ENCODE data around the gene KRT17.
A peak's percentile ranks its signal among the peaks of the same experiment; 100 is the strongest.
"Not testable (repeated sequence)": the region's sequence is repeated elsewhere in the genome, so short reads cannot be mapped to it uniquely, and the experiment has no call there.

KRT17 gene

GRCh38 chr17:41653892-41654677 is 29.7 kb upstream of the KRT17 start:
- no peak for DNase-seq (ENCODE audit: low spot score)

GRCh38 chr17:41653421-41653820 is 29.0 kb upstream of the KRT17 start:
- DNase-seq (ENCODE audit: low spot score) (no peak), FAIRE-seq (no peak)

More at GRCh38 chr17:41653892-41654677, 29.7 kb upstream of the KRT17 start:
- FAIRE-seq = no peak

GRCh38 chr17:41652461-41652970 is 28.1 kb upstream of the KRT17 start:
- no peak for DNase-seq (ENCODE audit: low spot score)
- FAIRE-seq = no peak

- FAIRE-seq = no peak
- DNase-seq (ENCODE audit: low spot score) = no peak
Measured at GRCh38 chr17:41651625-41652460, 27.5 kb upstream of the KRT17 start.

- DNase-seq (ENCODE audit: low spot score) = no peak
- no peak for FAIRE-seq
Measured at GRCh38 chr17:41650794-41651624, 26.6 kb upstream of the KRT17 start.

- DNase-seq (ENCODE audit: low spot score) (no peak), FAIRE-seq (no peak)
Measured at GRCh38 chr17:41649923-41650519, 25.6 kb upstream of the KRT17 start.

GRCh38 chr17:41648411-41649195 is 24.2 kb upstream of the KRT17 start:
- no peak for FAIRE-seq
- peak; percentile 57 for DNase-seq (ENCODE audit: low spot score)

- FAIRE-seq (no peak), DNase-seq (ENCODE audit: low spot score) (peak; percentile 60)
Measured at GRCh38 chr17:41647940-41648410, 23.6 kb upstream of the KRT17 start.

GRCh38 chr17:41647038-41647813 is 22.9 kb upstream of the KRT17 start:
- peak; percentile 87 for FAIRE-seq
- peak; percentile 3 for DNase-seq (ENCODE audit: low spot score)

GRCh38 chr17:41642252-41643156 is 18.1 kb upstream of the KRT17 start:
- DNase-seq (ENCODE audit: low spot score) (no peak), FAIRE-seq (no peak)

- not testable (repeated sequence) for FAIRE-seq; DNase-seq (ENCODE audit: low spot score)
Measured at GRCh38 chr17:41640596-41640995, 16.2 kb upstream of the KRT17 start.

GRCh38 chr17:41639492-41640473 is 15.4 kb upstream of the KRT17 start:
- FAIRE-seq = no peak

GRCh38 chr17:41638941-41639340 is 14.6 kb upstream of the KRT17 start:
- FAIRE-seq = no peak

More at GRCh38 chr17:41639492-41640473, 15.4 kb upstream of the KRT17 start:
- DNase-seq (ENCODE audit: low spot score) = no peak

GRCh38 chr17:41638194-41638593 is 13.8 kb upstream of the KRT17 start:
- no peak for DNase-seq (ENCODE audit: low spot score)
- FAIRE-seq = no peak

More at GRCh38 chr17:41638941-41639340, 14.6 kb upstream of the KRT17 start:
- no peak for DNase-seq (ENCODE audit: low spot score)

GRCh38 chr17:41636652-41637051 is 12.3 kb upstream of the KRT17 start:
- FAIRE-seq (no peak), DNase-seq (ENCODE audit: low spot score) (no peak)

- FAIRE-seq (no peak), DNase-seq (ENCODE audit: low spot score) (no peak)
Measured at GRCh38 chr17:41635121-41636097, 11.0 kb upstream of the KRT17 start.
